ENCODE measurements around the gene ATF6. TPM values are rescaled to one million over a fixed set of nuclear protein-coding genes. Genes with fewer than 3 reads are reported as not detected.

The ATF6 gene
- total RNA-seq, 3 donors from 2014 or later: 21.7 to 24.9 (median 24.5) TPM

DNA sequence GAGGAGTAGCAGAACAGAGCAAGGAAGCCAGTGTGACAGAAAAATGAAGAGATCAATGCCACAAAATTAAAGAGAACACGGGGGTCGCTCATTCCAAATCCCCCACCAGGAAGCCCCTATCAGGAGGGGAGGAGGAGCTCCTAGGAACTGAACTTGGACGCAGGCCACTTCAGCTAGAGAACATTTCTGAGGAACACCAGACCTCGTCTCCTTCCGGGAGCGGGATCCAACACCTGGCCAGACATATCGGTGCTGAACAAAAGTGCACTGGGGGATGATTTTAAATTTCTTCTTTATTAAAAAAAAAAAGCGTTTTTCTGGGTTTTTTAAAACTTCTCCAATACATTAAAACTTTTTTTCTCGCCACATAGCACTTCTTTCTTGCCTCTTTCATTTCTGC lies 216.8 kb downstream of the ATF6 start:
- H3K36me3 ChIP-seq (ENCODE audit: low read depth): no peaks in the 10 kb centered on the region
- ATAC-seq: no peak
- H3K9me3 ChIP-seq: no peaks in the 10 kb centered on the region
- TF ChIP-seq, protein P1, sequence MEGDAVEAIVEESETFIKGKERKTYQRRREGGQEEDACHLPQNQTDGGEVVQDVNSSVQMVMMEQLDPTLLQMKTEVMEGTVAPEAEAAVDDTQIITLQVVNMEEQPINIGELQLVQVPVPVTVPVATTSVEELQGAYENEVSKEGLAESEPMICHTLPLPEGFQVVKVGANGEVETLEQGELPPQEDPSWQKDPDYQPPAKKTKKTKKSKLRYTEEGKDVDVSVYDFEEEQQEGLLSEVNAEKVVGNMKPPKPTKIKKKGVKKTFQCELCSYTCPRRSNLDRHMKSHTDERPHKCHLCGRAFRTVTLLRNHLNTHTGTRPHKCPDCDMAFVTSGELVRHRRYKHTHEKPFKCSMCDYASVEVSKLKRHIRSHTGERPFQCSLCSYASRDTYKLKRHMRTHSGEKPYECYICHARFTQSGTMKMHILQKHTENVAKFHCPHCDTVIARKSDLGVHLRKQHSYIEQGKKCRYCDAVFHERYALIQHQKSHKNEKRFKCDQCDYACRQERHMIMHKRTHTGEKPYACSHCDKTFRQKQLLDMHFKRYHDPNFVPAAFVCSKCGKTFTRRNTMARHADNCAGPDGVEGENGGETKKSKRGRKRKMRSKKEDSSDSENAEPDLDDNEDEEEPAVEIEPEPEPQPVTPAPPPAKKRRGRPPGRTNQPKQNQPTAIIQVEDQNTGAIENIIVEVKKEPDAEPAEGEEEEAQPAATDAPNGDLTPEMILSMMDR (IDR thresholded peaks at IDR 0.05): no peak
- no peak for DNase-seq
- intact Hi-C loops (cut with DNase I, micrococcal nuclease): no loop called here
- no peaks in the 10 kb centered on the region for H3K4me1 ChIP-seq (ENCODE audit: low read depth)
- H3K4me3 ChIP-seq: no peak overlapping the region

DNA sequence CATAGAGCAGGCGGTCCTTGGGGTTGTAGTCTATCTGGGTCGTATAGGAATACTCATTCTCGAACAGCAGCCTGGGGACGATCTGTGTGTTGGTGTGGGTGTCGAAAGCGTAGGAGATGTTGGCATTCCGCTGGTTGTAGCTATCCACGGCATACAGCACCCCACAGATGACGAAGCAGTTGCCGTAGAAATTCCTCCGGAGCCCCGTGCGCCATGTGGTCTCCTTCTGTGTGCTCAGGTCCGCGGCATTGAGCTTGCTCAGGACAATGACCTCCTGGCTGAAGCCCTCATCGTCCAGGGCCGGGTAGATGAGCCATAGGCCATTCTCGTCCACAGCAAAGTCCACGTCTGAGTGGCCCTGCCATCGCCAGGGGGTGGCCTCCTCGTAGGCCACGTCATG lies 217.6 kb downstream of the ATF6 start:
- intact Hi-C loops (cut with DNase I, micrococcal nuclease): no loop called here

DNA sequence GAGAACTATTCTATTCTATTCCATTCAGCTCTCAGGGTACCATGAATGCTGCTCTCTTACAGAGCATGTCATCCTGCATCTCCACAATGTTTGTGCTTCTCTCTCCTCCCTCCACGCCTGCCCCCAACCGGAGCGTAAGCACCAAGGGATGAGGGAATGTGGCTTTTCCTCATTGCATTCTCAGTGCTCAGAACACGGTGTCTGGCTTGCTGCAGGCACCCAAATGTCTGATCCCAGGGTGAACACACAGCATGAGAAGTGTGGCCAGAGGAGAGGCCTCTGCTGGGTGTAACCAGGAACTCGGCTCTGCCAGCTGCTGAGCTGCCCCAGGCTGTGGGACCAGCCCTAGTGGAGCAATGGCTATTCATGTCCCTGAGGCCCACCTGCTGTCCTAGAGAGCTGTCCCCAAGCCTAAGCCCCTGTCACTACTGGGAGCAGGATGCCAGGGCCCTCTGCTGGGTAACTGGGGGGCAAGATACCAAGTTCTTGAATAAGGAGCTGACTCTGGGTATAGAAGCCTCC lies 219.2 kb downstream of the ATF6 start:
- Histone ChIP-seq H3K9me3 (no peaks in the 10 kb centered on the region), H3K4me3 (no peak overlapping the region), H3K4me1 (ENCODE audit: low read depth) (no peaks in the 10 kb centered on the region), H3K36me3 (ENCODE audit: low read depth) (no peaks in the 10 kb centered on the region)
- intact Hi-C loops (cut with DNase I, micrococcal nuclease): no loop called here
- ATAC-seq (no peak), DNase-seq (no peak)
- TF ChIP-seq, protein P1 (IDR thresholded peaks at IDR 0.05): no peak

More for the DNA sequence above, 217.6 kb downstream of the ATF6 start:
- Histone ChIP-seq H3K4me3 (no peak overlapping the region), H3K4me1 (ENCODE audit: low read depth) (no peaks in the 10 kb centered on the region), H3K9me3 (no peaks in the 10 kb centered on the region), H3K36me3 (ENCODE audit: low read depth) (no peaks in the 10 kb centered on the region)
- TF ChIP-seq, protein P1 (IDR thresholded peaks at IDR 0.05): no peak
- no peak for ATAC-seq
- no peak for DNase-seq

DNA sequence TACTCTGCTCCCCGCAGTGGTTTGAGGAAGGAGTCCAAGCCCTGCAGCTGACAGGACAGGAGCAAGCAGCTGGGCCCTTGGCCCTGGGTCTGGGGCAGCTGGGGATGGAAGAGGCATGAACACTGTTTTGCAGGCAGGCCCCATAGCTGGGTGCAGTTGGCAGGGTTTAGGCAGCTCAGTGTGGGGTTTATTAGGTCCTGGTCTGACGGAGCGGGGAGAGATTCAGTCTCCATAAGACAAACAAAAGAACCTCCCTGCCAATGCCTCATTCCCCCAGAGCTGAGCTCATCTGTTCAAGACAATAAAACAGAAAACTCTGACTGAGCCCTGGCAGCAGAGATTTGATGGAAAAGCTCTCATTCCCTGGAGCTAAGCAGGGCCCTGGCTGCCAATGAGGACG lies 220.2 kb downstream of the ATF6 start:
- TF ChIP-seq, protein P1 (IDR thresholded peaks at IDR 0.05): no peak
- H3K9me3 ChIP-seq: no peaks in the 10 kb centered on the region
- ATAC-seq: no peak
- no peaks in the 10 kb centered on the region for H3K36me3 ChIP-seq (ENCODE audit: low read depth)
- H3K4me1 ChIP-seq (ENCODE audit: low read depth): no peaks in the 10 kb centered on the region
- H3K4me3 ChIP-seq: no peak overlapping the region
- intact Hi-C loops (cut with DNase I, micrococcal nuclease): no loop called here
- DNase-seq: no peak

DNA sequence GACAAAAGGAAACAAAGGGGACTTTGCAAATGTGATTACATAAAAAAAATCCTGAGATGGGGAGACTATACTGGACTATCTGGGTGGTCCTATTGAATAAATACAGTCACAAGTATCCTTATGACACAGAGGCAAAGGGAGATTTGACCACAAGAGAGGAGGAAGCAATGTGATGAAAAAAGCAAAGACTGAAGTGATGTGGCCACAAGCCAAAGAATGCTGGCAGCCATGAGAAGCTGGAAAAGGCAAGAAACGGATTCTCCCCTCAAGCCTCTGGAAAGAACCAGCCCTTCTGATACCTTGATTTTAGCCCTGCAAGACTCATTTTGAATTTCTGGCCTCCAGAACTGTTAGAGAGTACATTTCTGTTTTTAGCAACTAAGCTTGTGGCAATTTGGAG lies 221.2 kb downstream of the ATF6 start:
- TF ChIP-seq, protein P1 (IDR thresholded peaks at IDR 0.05): no peak
- Histone ChIP-seq H3K4me1 (ENCODE audit: low read depth) (no peaks in the 10 kb centered on the region), H3K36me3 (ENCODE audit: low read depth) (no peaks in the 10 kb centered on the region), H3K9me3 (no peaks in the 10 kb centered on the region), H3K4me3 (no peak overlapping the region)
- DNase-seq (no peak), ATAC-seq (no peak)
- intact Hi-C loops (cut with DNase I, micrococcal nuclease): no loop called here

DNA sequence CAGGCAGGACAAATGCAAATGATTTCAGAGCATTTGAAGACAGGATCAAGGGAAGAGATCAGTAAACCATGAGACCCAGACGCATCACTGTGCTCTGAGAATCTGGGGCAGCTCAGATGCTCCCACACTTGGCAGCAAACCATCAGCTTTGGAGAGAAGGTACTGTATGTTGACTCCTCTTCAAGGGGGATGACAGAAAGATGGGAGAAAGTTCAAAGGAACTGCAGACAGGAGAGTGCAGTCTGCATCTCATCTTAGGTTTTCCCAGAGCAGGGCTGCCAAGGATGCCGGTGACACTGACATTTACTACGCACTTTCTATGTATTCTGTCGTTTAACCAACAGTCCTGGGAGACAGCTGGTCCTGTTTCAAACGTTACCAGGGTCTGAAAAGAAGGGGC lies 221.8 kb downstream of the ATF6 start:
- H3K9me3 ChIP-seq: no peaks in the 10 kb centered on the region
- H3K4me3 ChIP-seq: no peak overlapping the region
- H3K4me1 ChIP-seq (ENCODE audit: low read depth): no peaks in the 10 kb centered on the region
- intact Hi-C loops (cut with DNase I, micrococcal nuclease): no loop called here
- no peak for DNase-seq
- no peak for ATAC-seq
- no peaks in the 10 kb centered on the region for H3K36me3 ChIP-seq (ENCODE audit: low read depth)
- TF ChIP-seq, protein P1 (IDR thresholded peaks at IDR 0.05): no peak

All from mucosa of descending colon (tissue), 3 donors.